ENCODE results near the gene PPP2R3A.

DNA sequence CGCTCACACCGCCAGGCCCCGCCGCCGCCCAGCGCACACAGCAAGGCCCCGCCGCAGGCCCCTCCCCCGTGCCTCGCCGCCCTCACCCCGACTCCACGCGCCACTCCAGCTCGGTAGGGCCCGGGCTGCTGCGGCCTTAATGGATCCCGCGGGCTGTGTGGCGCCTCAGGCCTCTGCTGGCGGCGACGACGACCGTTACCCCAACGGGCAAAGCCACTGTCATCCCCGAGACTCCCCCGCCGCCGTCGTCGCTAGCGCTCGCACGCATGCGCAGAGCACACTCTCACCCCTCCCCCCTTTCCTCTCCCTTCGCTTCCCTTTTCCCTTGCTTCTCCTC lies 230.5 kb downstream of the PPP2R3A start, which contains the start of gene MSL2:
- TF ChIP-seq CTCF (IDR thresholded peaks at IDR 0.05), result no peak
- TF ChIP-seq POLR2A (IDR thresholded peaks at IDR 0.05), result peak; percentile 34

Data from right lobe of liver (tissue), 4 donors.